Tibial artery (tissue), 4 donors: ENCODE measurements around the gene SCN3A.

Experiments
- DNase-seq, 2 donors: peaks; one replicate each; pipeline ENCODE4 v3.0.0-alpha.2; 2019
- H3K27ac ChIP-seq, 2 donors: fragments of 200-600 bp; sonication (generic) in 1 of 2; 1 replicate in 1 of 2; 2 replicates in 1 of 2; pipeline ENCODE4 v1.5.1; 2018 to 2019; ENCODE audit warnings: mild to moderate bottlenecking in 1 of 2
- H3K27me3 ChIP-seq, 2 donors: fragments of 200-600 bp; sonication (generic) in 1 of 2; one replicate each; pipeline versions ENCODE4 v1.5.1 to v1.6.0; 2016 to 2019
- H3K36me3 ChIP-seq, 3 donors: fragments of 200-600 bp; sonication (generic) in 2 of 3; one replicate each; pipeline ENCODE4 v1.5.1; 2016 to 2019; ENCODE audit warnings: mild to moderate bottlenecking in 2 of 3
- H3K4me1 ChIP-seq, 4 donors: fragments of 200-600 bp; sonication (generic) in 2 of 4; 1 replicate in 3 of 4; 2 replicates in 1 of 4; pipeline ENCODE4 v1.5.1; 2016 to 2019
- H3K4me3 ChIP-seq, 2 donors: fragments of 200-600 bp; sonication (generic) in 1 of 2; 1 replicate in 1 of 2; 2 replicates in 1 of 2; pipeline ENCODE4 v1.5.1; 2018 to 2019; ENCODE audit warnings: mild to moderate bottlenecking in 2 of 2
- H3K9me3 ChIP-seq, 3 donors: fragments of 200-600 bp; sonication (generic) in 1 of 3; one replicate each; pipeline ENCODE4 v1.5.1; 2016 to 2019
- CTCF ChIP-seq, 2 experiments: fragments of 200-600 bp in 1 of 2; fragments of 450-650 bp in 1 of 2; IDR thresholded peaks; one replicate each; pipeline ENCODE4 v1.5.1; 2017 to 2019; ENCODE audit warnings: antibody characterized with exemption in 2 of 2, mild to moderate bottlenecking in 1 of 2, moderate library complexity in 1 of 2
- intact Hi-C: fragments of 100-400 bp; cut with DNase I; formaldehyde crosslinking; loops from one replicate; pipeline ENCODE4 v1.15.0; 2023; ENCODE audit warnings: low total_unique reads

Gene SCN3A

GRCh38 chr2:165057308-165057707 lies 146.5 kb downstream of the SCN3A start:
- Histone ChIP-seq H3K27me3 (no peaks in the 10 kb centered on the region), H3K4me3 (no peak overlapping the region), H3K9me3 (no peaks in the 10 kb centered on the region), H3K36me3 (no peaks in the 10 kb centered on the region), H3K4me1 (no peaks in the 10 kb centered on the region), H3K27ac (no peak overlapping the region)
- intact Hi-C loops = no loop called here
- no peak for DNase-seq
- no peak for TF ChIP-seq CTCF (IDR thresholded peaks at IDR 0.05)

GRCh38 chr2:165056564-165056963 lies 147.3 kb downstream of the SCN3A start:
- Histone ChIP-seq H3K9me3 (no peaks in the 10 kb centered on the region), H3K27ac (no peak overlapping the region), H3K4me1 (no peaks in the 10 kb centered on the region), H3K27me3 (no peaks in the 10 kb centered on the region), H3K36me3 (no peaks in the 10 kb centered on the region), H3K4me3 (no peak overlapping the region)
- intact Hi-C loops = no loop called here
- DNase-seq = no peak
- no peak for TF ChIP-seq CTCF (IDR thresholded peaks at IDR 0.05)

GRCh38 chr2:165055082-165055851 lies 148.6 kb downstream of the SCN3A start:
- H3K27ac ChIP-seq = no peak overlapping the region
- H3K4me1 ChIP-seq = no peaks in the 10 kb centered on the region
- no peaks in the 10 kb centered on the region for H3K36me3 ChIP-seq
- no peak for TF ChIP-seq CTCF (IDR thresholded peaks at IDR 0.05)
- intact Hi-C loops = no loop called here
- H3K9me3 ChIP-seq = no peaks in the 10 kb centered on the region
- no peak overlapping the region for H3K4me3 ChIP-seq
- no peak for DNase-seq
- H3K27me3 ChIP-seq = no peaks in the 10 kb centered on the region

GRCh38 chr2:165054652-165055051 lies 149.2 kb downstream of the SCN3A start:
- intact Hi-C loops = no loop called here
- Histone ChIP-seq H3K27me3 (no peaks in the 10 kb centered on the region), H3K9me3 (no peaks in the 10 kb centered on the region), H3K4me3 (no peak overlapping the region), H3K36me3 (no peaks in the 10 kb centered on the region), H3K4me1 (no peaks in the 10 kb centered on the region), H3K27ac (no peak overlapping the region)
- TF ChIP-seq CTCF (IDR thresholded peaks at IDR 0.05) = no peak
- no peak for DNase-seq

- TF ChIP-seq CTCF (IDR thresholded peaks at IDR 0.05) = no peak
- no peak overlapping the region for H3K4me3 ChIP-seq
- H3K9me3 ChIP-seq = no peaks in the 10 kb centered on the region
- no peaks in the 10 kb centered on the region for H3K36me3 ChIP-seq
- no peaks in the 10 kb centered on the region for H3K4me1 ChIP-seq
- DNase-seq = no peak
- H3K27me3 ChIP-seq = no peaks in the 10 kb centered on the region
- intact Hi-C loops = no loop called here
- H3K27ac ChIP-seq = no peak overlapping the region
These were observed 159.1 kb downstream of the SCN3A start for GRCh38 chr2:165044505-165045303.
